Stimulated activated CD8-positive, alpha-beta memory T cell treated with anti-CD3 and anti-CD28 coated beads, Interleukin-2, amount 100 ng/mL, for 48 hours (primary cell): ENCODE results near the gene VOPP1.
"Not testable (repeated sequence)": the region's sequence is repeated elsewhere in the genome, so short reads cannot be mapped to it uniquely, and the experiment has no call there.

Experiments
- DNase-seq, 2 donors: peaks; one replicate each; pipeline ENCODE4 v3.0.0-alpha.2; 2020; ENCODE audit warnings: low read depth in 2 of 2

VOPP1 gene

DNA sequence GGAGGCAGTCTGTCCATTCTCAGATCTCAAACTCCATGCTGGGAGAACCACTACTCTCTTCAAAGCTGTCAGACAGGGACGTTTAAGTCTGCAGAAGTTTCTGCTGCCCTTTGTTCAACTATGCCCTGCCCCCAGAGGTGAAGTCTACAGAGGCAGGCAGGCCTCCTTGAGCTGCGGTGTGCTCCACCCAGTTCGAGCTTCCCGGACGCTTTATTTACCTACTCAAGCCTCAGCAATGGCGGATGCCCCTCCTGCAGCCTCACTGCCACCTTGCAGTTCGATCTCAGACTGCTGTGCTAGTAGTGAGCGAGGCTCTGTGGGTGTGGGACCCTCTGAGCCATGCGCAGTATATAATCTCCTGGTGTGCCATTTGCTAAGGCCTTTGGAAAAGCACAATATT lies 10.4 kb upstream of the VOPP1 start:
- DNase-seq, result not testable (repeated sequence)

GRCh38 chr7:55576753-55577152 lies 4.5 kb upstream of the VOPP1 start:
- no peak for DNase-seq

GRCh38 chr7:55575733-55576132 lies 3.4 kb upstream of the VOPP1 start:
- DNase-seq, result no peak

GRCh38 chr7:55575098-55575497 lies 2.8 kb upstream of the VOPP1 start:
- DNase-seq, result no peak

DNA sequence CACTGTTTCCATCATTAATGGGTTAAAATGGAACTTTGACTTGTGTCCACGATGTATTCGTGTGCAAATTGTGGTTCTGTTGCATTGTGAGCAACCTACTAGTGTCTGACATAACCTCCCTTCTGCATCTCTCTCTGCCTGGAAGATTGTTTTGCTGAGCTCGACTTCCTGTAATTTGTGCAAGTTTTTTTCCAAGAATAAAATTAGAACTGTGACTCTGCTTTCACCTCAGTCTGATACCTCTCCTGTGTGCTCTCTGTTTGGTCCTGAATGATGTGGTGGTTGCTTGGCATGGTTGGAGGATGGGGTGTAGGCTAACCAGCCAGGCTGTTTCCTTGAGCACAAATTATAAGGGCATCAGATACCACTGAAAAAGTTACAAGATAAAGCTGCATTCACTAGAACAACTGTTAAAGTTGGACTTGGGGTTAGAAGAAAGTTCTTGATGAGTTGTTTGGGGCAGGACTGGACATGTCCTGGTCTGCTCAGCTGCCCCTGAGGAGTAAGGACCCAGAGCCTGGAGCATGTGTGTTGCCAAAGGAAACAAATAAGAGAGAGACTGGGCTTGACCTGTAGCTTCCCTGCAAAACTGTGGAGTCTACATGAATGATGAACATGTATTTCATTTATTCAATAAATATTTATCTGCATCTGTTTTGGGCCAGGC lies 1.9 kb upstream of the VOPP1 start:
- no peak for DNase-seq

DNA sequence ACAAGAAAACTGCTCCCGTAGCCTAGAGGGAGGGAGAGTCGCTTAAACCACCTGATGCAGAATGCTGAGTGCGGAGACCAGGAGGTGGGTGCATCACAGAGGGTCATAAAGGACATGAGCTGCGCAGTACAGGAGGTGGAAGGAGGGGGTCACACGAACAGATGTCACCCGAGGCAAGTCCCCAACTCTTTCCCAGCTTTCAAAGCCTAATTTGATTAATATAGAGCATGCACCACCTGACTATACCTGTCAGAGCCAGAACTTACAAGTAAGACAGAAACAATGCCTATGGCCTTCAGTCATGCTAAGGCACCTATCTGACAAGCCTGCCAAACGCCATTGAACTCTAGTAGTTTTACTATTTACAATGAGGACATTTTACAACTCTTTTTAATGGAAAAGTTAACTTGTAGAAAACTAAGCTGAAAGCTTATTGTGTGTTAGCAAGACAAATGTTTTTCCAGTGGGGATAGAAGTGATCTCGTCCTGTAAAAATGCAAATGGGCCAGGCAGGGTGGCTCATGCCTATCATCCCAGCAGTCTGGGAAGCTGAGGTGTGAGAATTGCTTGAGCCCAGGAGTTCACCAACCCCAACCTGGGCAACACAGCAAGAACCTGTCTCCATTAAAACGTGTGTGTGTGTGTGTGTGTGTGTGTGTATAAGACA lies 1.1 kb upstream of the VOPP1 start:
- DNase-seq, result no peak

GRCh38 chr7:55571511-55572377 lies 558 bp downstream of the VOPP1 start:
- DNase-seq, result peak; percentile 42 to 53

GRCh38 chr7:55570939-55571338 lies 1.4 kb downstream of the VOPP1 start:
- no peak for DNase-seq

GRCh38 chr7:55570218-55570873 lies 2.0 kb downstream of the VOPP1 start:
- no peak for DNase-seq

- peak in 1 of 2 donors; percentile 37 for DNase-seq
Observed at GRCh38 chr7:55569797-55570196, 2.5 kb downstream of the VOPP1 start.

- no peak for DNase-seq
Observed at GRCh38 chr7:55569269-55569663, 3.0 kb downstream of the VOPP1 start.

DNA sequence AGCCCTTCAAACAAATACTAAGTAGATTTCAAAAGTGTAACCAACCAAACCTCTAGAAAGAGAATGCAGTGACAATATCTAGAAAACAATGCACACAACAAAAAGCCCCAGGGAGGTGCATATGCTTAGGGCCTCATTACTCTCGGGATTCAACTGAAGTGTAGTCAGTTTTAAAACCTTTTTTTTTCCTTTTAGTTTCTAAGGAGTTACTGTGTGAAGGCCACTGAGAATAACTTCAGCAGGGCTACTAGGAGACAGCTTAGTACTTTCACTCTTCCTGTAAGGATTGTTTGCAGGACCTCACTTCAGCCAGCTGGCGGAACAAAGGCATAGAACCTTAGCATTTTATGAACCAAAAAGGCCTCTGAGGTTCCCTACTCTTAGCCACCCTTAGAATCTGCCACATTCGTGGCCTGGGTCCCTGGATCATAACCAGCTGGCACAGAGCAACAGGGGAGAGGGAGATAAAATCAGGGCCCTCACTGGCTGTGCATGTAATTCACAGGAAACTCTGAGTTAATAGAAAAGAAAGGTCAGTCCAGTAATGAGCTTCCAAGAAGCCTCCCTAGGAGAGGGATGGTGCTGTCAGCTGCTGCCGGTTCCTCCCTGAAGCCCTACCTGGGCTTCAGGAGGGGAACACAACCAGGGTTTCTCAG lies 3.6 kb downstream of the VOPP1 start:
- no peak for DNase-seq

DNA sequence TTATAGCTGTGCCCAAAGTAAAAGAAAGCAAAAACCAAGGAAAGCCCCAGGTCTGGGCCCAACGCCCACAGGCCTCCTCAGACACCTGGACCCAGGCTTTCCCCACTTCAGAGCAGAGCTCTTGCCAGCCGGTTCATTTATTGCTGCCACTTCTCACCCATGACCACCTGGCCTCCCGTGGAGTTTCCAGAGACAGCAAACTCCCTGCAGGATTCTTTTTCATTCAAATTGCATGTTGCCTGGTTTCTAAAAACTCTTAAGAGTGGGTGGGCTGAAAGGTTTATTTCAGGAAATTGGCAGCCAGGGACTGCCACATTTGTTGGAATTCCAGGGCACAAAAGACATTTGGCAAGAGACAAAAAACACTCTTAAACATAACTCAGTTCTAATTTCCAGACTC lies 4.7 kb downstream of the VOPP1 start:
- no peak for DNase-seq

- DNase-seq, result no peak
Observed at GRCh38 chr7:55565681-55566080, 6.6 kb downstream of the VOPP1 start.

GRCh38 chr7:55563596-55564325 lies 8.5 kb downstream of the VOPP1 start:
- no peak for DNase-seq

GRCh38 chr7:55561690-55562089 lies 10.6 kb downstream of the VOPP1 start:
- DNase-seq, result no peak

DNA sequence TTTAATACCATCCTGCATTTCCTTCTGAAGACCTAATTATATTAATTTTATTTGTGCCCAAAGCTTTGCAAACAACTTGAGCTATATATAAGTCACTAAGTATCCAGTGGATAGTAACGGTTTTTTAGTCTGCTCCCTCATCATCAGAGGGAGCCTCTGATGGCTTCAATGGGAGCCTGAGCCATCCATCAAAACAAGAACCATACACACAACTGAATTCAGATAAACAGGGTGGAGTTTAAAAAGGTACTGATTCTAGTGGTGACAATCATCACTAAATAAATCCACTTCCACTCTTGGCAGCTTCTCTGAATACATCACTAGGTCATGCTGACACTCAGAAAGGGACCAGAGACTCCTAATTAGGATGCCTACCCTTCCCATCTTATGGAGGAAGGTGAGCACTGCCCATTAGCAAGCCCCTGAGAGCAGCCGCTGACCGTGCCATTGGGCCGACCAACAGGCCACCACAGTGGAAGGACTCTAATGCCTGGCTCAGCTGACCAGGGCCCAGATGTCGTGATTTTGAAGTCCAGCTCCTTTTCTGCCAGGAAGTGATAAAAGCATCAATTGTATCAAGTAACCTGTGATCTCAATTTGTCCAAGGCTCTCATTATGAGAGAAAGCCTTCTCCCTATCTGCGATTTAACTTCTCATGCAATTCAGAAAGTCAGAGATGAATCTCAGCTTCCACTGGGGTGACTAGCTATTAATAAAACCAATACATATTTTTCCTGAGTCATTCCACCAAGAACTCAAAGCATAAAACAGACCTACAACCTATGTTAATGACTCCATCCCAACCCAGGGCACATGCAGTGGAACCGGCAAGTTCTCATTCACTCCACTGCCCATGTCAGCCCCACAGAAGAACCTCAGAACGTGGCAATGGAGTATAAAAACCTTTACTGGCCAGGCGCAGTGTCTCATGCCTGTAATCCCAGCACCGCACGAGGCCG lies 13.1 kb downstream of the VOPP1 start:
- DNase-seq, result no peak

DNA sequence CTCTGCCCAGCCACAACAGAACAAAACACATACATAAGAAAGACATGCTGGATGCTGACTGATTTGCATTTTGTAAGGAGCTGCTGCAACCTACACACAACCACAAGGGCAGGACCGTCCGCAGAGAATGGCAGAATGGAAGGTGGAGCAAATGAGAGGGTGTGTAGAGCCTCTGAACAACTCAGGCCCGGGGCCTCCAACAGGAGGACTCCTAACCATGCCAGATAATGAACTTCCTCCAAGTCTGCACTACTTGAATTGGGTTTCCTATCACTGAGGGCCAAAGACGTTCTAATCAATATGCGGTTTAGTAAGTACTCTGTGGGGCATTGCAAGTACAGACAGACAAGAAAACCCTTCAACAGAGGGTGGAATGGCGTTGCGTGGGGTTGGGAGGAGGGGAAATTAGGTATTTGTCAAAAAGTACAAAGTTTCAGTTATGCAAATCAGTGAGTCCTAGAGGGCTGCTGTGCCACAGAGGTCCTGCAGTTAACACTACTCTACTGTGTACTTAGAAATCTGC lies 14.6 kb downstream of the VOPP1 start:
- DNase-seq, result no peak

- no peak for DNase-seq
Observed at GRCh38 chr7:55556492-55556891, 15.8 kb downstream of the VOPP1 start.

- no peak for DNase-seq
Observed at GRCh38 chr7:55556031-55556430, 16.3 kb downstream of the VOPP1 start.
